ENCODE data around the gene DEDD.

- TF ChIP-seq CTCF (IDR thresholded peaks at IDR 0.05 in 4 of 5, conservative IDR thresholded peaks at IDR 0.05 in 1 of 5) = no peak
- no peak for TF ChIP-seq POLR2A (IDR thresholded peaks at IDR 0.05)
These were observed 47.2 kb upstream of the DEDD start for GRCh38 chr1:161179698-161180097.

Measured in gastrocnemius medialis (tissue), 4 donors.